NCI-H146 treated with DMSO at 0.1 percent for 48 hours (cell line): ENCODE results near the gene SLC4A9.
"Not testable (repeated sequence)": the region's sequence is repeated elsewhere in the genome, so short reads cannot be mapped to it uniquely, and the experiment has no call there.

Source experiments
- DNase-seq: peaks from one replicate; lab custom pipeline; 2025; ENCODE audit not compliant: unreplicated experiment; lab: John Stamatoyannopoulos, UW

SLC4A9 gene

GRCh38 chr5:140337880-140338279 lies 22.1 kb upstream of the SLC4A9 start:
- DNase-seq: no peak

- no peak for DNase-seq
Measured at GRCh38 chr5:140338336-140338735, 21.7 kb upstream of the SLC4A9 start.

GRCh38 chr5:140338908-140339307 lies 21.1 kb upstream of the SLC4A9 start:
- no peak for DNase-seq

GRCh38 chr5:140339636-140340035 lies 20.4 kb upstream of the SLC4A9 start:
- DNase-seq: no peak

- DNase-seq: no peak
Measured at GRCh38 chr5:140340605-140341121, 19.3 kb upstream of the SLC4A9 start.

GRCh38 chr5:140341591-140341990 lies 18.4 kb upstream of the SLC4A9 start:
- no peak for DNase-seq

GRCh38 chr5:140342287-140342686 lies 17.7 kb upstream of the SLC4A9 start:
- DNase-seq: no peak

GRCh38 chr5:140342896-140343295 lies 17.1 kb upstream of the SLC4A9 start:
- DNase-seq: no peak

GRCh38 chr5:140343849-140344248 lies 16.1 kb upstream of the SLC4A9 start:
- DNase-seq: not testable (repeated sequence)

- DNase-seq: no peak
Measured at GRCh38 chr5:140344683-140345423, 15.1 kb upstream of the SLC4A9 start.

GRCh38 chr5:140345919-140346347 lies 14.1 kb upstream of the SLC4A9 start:
- DNase-seq: no peak

- DNase-seq: peak; percentile 43
Measured at GRCh38 chr5:140346348-140347221, 13.4 kb upstream of the SLC4A9 start, which contains the start of gene HBEGF. Gene HBEGF, minus strand, starts transcription at chr5:140346603. Its CDS starts 275 bp downstream, at chr5:140346328.

- no peak for DNase-seq
Measured at GRCh38 chr5:140347360-140347759, 12.6 kb upstream of the SLC4A9 start.

GRCh38 chr5:140348104-140348503 lies 11.9 kb upstream of the SLC4A9 start:
- no peak for DNase-seq

GRCh38 chr5:140349244-140349643 lies 10.8 kb upstream of the SLC4A9 start:
- no peak for DNase-seq

- peak; percentile 9 for DNase-seq
Measured at GRCh38 chr5:140351609-140352334, 8.2 kb upstream of the SLC4A9 start.

GRCh38 chr5:140355546-140355945 lies 4.4 kb upstream of the SLC4A9 start:
- no peak for DNase-seq

- DNase-seq: no peak
Measured at GRCh38 chr5:140356853-140357725, 2.9 kb upstream of the SLC4A9 start.

GRCh38 chr5:140357726-140358093 lies 2.3 kb upstream of the SLC4A9 start:
- DNase-seq: peak; percentile 61

GRCh38 chr5:140358738-140359310 lies 1.2 kb upstream of the SLC4A9 start:
- DNase-seq: no peak
